NB4 (cell line): ENCODE data around the gene OTOP1.

Experiments used
- MYC ChIP-seq: IDR thresholded peaks from 2 replicates; pipeline ENCODE4 v1.6.1; 2011; ENCODE audit warnings: low read depth, low read length
- POLR2A ChIP-seq: IDR thresholded peaks from 2 replicates; pipeline ENCODE4 v1.6.1; 2011; ENCODE audit warnings: mild to moderate bottlenecking; ENCODE audit not compliant: insufficient read length; ENCODE audit errors: extremely low read depth
- TF ChIP-seq, protein P1 (sequence below): IDR thresholded peaks from one replicate; pipeline ENCODE4 v1.5.1; 2012; ENCODE audit warnings: low read depth, low read length
- TF ChIP-seq, protein P2 (sequence below): IDR thresholded peaks from 2 replicates; pipeline ENCODE4 v1.6.1; 2011; ENCODE audit warnings: low read depth, low read length

DNA sequence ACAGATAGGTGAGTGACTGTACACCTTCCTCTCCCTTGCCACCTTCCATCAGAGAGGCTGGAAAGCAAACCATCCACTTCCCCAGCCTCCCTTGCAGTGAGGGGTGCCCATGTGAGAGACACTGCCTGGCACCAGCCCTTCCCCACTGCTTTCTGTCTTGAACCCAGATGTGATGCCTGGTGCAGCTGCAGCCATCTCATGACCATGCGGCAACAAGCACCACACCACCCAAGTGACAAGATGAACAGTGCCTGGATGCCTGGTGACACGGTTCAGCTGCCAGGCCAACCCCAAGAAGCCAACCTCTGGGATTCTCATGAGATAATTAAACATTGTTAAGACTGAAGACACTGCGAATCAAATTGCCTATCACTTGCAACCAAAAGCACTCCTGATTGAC lies 31.4 kb downstream of the OTOP1 start:
- TF ChIP-seq POLR2A: no peak
- TF ChIP-seq, protein P1, sequence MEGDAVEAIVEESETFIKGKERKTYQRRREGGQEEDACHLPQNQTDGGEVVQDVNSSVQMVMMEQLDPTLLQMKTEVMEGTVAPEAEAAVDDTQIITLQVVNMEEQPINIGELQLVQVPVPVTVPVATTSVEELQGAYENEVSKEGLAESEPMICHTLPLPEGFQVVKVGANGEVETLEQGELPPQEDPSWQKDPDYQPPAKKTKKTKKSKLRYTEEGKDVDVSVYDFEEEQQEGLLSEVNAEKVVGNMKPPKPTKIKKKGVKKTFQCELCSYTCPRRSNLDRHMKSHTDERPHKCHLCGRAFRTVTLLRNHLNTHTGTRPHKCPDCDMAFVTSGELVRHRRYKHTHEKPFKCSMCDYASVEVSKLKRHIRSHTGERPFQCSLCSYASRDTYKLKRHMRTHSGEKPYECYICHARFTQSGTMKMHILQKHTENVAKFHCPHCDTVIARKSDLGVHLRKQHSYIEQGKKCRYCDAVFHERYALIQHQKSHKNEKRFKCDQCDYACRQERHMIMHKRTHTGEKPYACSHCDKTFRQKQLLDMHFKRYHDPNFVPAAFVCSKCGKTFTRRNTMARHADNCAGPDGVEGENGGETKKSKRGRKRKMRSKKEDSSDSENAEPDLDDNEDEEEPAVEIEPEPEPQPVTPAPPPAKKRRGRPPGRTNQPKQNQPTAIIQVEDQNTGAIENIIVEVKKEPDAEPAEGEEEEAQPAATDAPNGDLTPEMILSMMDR: no peak
- TF ChIP-seq, protein P2, sequence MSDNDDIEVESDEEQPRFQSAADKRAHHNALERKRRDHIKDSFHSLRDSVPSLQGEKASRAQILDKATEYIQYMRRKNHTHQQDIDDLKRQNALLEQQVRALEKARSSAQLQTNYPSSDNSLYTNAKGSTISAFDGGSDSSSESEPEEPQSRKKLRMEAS: no peak
- no peak for TF ChIP-seq MYC
